Measurements from ENCODE around the gene CDH4. TPM values are rescaled to one million over a fixed set of nuclear protein-coding genes. Genes with fewer than 3 reads are reported as not detected.

Gene CDH4
- total RNA-seq, 1 donor from 2014 or later: 2.2 TPM

DNA sequence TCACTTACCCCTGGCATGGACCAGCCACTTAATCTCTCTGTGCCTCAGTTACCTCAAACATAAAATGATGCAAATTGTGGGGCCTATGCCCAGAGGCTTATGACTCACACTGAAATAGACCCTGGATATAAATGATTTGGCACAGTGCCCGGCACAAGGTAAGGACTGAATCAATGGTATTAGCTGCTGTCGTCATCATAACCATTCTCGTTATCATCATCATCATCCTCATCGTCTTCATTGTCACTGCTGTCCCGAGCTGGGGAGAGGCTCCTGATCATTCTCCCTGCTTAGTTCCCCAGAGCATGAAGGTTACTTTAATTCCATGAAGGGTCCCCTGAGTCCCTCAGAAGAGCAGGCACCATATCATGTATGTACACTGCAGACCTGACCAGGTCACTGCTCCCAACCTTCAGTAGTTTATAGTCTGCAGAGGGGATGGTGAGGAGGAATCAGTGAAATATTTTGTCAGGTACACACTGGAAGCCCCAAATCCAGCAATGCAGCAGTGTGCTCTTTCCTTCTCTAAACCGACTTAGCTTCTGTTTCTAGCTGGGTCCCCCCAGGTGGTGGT, 664.3 kb downstream of the CDH4 start:
- intact Hi-C loops (cut with DNase I): no loop called here
- DNase-seq (ENCODE audit: low spot score): no peak
- no peak for ATAC-seq

DNA sequence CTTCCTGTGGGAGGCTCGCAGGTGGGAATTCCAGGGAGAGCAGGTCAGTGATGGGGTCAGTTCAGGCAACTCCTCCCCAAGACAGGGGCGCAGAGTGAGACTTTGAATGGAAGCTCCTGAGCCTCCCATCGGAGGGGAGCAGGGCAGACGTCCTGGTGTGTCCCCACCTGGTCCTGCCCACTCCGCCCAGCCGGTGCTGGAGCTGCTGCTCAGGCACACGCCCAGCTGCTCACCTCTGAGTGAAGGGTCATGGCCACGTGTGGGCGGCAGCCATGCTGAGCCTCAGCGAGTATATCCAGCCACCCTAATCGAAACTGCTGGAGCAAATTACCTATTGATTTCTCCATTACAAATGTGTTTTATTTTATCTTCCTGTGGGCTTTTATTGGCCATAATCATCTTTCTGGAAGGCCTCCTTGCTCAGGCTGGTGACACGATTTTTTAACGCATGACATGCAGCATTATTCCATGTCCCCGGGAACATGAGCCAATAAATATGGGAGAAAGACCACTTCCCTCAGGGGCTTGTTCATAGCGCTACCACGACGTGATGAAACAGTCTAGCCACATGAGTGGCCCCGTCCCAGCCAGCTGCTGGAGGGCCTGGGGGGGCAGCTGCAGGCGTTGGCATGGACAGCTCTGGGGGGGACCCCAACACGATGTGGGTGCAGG, 665.5 kb downstream of the CDH4 start:
- ATAC-seq (no peak), DNase-seq (ENCODE audit: low spot score) (no peak)
- intact Hi-C loops (cut with DNase I): no loop called here

DNA sequence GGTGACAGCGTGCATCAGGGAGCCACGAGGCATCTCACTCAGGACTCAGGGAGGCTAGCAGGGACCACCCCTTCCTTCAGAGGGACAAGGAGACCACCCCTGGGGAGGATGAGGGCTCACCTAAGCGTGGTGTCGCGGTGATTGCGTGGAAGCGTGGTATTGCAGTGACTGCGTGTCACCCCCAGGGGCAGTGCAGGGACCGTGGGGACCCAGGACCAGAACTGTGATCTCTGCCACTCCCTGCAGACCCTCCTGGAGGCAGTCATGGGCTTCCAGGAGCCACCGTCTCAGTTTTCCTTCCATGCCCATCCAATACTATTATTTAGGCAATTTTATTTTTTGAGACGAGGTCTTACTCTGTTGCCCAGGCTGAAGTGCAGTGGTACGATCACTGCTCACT, 666.5 kb downstream of the CDH4 start:
- DNase-seq (ENCODE audit: low spot score): no peak
- intact Hi-C loops (cut with DNase I): no loop called here
- ATAC-seq: no peak

DNA sequence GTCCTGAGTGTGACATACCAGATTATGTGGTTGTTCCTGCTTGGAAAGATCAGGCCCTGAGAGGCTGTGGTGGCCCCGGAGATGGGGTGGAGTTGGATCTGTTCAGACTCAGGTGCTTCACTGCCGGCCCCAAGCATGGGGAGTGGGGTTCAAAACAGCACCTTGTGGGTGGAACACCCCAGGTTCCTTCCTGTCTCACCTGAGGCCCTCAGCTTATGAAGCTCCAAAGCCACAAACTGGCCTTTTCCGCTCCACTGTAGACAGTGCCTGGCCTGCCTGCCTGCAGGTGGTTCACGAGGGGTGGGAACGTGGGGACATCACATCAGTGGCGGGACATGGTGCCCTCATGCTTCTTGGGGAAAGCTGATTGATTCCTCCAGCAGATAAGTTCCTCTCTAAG, 667.2 kb downstream of the CDH4 start:
- no peak for DNase-seq (ENCODE audit: low spot score)
- ATAC-seq: no peak
- intact Hi-C loops (cut with DNase I): no loop called here

GRCh38 chr20:61919675-61920365, 667.8 kb downstream of the CDH4 start:
- DNase-seq (ENCODE audit: low spot score) (no peak), ATAC-seq (no peak)
- intact Hi-C loops (cut with DNase I): no loop called here

- ATAC-seq (no peak), DNase-seq (ENCODE audit: low spot score) (no peak)
- intact Hi-C loops (cut with DNase I): no loop called here
Observed at GRCh38 chr20:61922411-61922810, 670.4 kb downstream of the CDH4 start.

DNA sequence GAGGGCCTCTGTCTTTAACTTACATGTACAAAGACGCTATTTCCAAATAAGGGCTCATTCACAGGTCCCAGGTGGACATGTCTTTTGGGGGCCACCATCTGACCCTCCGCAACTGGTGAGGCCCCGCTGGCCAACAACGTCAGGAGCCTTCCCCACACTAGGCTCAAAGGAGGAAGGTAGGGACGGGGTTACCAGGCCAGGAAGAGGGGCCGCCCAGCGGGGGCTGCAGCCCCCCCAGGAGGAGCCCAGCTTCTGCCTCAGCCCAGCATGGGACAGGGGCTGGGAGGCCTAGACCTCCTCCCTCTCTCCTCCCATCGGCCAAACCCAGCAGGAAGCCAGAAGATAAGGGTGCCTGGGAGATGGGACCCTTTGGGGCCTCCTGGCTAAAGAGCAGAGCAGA, 670.9 kb downstream of the CDH4 start:
- ATAC-seq (no peak), DNase-seq (ENCODE audit: low spot score) (no peak)
- intact Hi-C loops (cut with DNase I): no loop called here

GRCh38 chr20:61923371-61924166, 671.5 kb downstream of the CDH4 start:
- DNase-seq (ENCODE audit: low spot score) (no peak), ATAC-seq (no peak)
- intact Hi-C loops (cut with DNase I): no loop called here

- DNase-seq (ENCODE audit: low spot score): no peak
- ATAC-seq: no peak
- intact Hi-C loops (cut with DNase I): no loop called here
Observed at GRCh38 chr20:61924211-61924857, 672.3 kb downstream of the CDH4 start.

GRCh38 chr20:61924858-61925554, 672.9 kb downstream of the CDH4 start:
- no peak for ATAC-seq
- no peak for DNase-seq (ENCODE audit: low spot score)
- intact Hi-C loops (cut with DNase I): no loop called here

- intact Hi-C loops (cut with DNase I): no loop called here
- ATAC-seq (no peak), DNase-seq (ENCODE audit: low spot score) (no peak)
Observed at GRCh38 chr20:61925555-61926252, 673.6 kb downstream of the CDH4 start.

DNA sequence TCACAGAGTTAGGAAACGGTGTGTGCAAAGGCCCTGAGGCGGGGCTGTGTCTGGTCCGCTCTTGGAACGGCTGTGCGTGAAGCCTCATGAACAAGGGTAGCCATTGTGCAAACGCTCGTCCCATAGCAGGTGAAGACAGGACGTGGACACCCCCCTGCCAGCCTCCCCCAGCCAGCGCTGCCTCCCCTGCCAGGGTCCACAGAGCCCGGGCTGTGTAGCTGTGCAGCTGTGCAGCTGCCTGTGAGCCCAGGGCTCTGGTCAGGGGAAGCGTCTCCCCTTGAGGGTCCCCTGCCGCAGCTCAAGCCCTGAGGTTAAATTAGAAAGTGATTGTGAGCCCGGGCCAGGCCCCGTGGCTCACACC, 674.2 kb downstream of the CDH4 start:
- intact Hi-C loops (cut with DNase I): no loop called here
- ATAC-seq (no peak), DNase-seq (ENCODE audit: low spot score) (no peak)

DNA sequence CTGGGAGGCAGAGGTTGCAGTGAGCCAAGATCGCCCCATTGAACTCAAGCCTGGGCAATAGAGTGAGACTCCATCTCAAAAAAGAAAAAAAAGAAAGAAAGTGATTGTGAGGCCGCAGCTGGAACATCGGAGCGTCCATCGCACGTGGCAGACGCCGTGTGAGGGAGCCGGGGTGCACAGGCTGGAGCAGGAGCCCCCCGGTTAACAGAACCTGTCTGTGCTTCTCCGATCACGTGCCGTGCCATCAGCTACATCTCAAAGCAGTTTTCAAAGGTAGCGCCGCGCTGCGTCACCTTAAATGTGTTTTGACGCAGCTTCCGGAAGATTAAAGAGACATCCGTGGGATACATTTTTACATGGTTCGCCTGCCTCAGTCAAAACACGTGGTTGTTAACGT, 674.7 kb downstream of the CDH4 start:
- intact Hi-C loops (cut with DNase I): no loop called here
- DNase-seq (ENCODE audit: low spot score): no peak
- no peak for ATAC-seq

- DNase-seq (ENCODE audit: low spot score) (no peak), ATAC-seq (no peak)
- intact Hi-C loops (cut with DNase I): no loop called here
Observed at GRCh38 chr20:61927193-61927825, 675.2 kb downstream of the CDH4 start.

DNA sequence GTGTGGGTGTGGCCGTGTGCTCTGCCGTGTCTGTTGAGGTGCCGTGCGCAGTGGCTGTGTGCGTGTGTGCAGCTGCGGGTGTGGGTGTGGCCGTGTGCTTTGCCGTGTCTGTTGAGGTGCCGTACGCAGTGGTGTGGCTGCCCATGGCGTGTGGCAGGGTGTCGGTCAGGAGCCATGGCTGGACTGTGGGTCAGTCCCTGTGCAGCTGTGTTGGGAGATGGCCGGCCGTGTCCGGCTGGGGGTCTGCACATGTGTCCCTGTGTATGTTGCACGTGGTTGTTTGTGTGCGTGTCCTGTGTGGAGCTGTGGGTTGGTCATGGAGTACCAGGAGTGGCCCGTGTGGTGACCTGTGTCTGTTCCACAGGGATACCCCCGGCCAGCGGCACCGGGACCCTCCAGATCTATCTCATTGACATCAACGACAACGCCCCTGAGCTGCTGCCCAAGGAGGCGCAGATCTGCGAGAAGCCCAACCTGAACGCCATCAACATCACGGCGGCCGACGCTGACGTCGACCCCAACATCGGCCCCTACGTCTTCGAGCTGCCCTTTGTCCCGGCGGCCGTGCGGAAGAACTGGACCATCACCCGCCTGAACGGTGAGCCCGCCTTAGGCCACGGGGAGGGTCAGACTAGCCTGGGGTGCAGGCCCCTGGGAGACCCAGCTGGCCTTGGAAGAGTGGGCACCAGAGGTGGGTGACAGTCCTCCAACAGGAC, 675.9 kb downstream of the CDH4 start:
- ATAC-seq: no peak
- no peak for DNase-seq (ENCODE audit: low spot score)
- intact Hi-C loops (cut with DNase I): no loop called here

- ATAC-seq (no peak), DNase-seq (ENCODE audit: low spot score) (no peak)
- intact Hi-C loops (cut with DNase I): no loop called here
Observed at GRCh38 chr20:61929561-61929960, 677.5 kb downstream of the CDH4 start.

DNA sequence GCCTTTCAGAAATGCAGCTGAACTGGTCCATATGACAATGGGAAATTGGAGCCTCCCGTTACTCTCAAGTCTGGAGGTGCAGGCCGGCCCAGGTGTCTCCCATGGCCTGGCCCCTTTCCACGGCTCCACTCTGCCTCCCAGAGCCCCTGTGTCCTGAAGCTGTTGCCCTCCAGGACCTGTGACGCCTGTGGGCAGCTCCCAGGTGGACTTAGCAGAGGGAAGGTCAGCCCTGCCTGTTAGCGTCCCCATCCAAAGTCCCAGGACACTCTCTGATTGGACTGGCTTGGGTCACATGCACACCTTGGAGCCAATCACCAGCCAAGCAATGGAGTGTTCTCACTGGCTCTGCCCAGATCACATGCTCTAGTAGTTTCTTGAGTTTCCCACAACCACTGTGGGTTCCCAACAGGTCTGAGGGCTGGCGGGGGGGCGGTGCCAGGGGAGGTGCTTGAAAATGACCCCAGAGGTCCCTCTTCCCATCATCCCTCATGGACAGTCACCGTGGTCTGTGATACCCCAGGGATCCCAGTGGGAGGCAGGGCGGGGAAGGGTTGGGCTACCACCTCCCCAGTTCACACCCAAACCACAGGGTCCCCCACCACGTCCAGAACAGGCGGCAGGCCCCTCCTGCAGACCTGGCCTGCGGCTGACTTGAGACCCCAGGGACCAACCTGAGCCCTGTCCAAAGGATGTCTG, 678.1 kb downstream of the CDH4 start:
- intact Hi-C loops (cut with DNase I): no loop called here
- ATAC-seq (no peak), DNase-seq (ENCODE audit: low spot score) (no peak)
